Measurements from ENCODE around the gene KAT7. TPM values are rescaled to one million over a fixed set of nuclear protein-coding genes. Genes with fewer than 3 reads are reported as not detected.

KAT7 gene
- polyA plus RNA-seq, 2 donors = 5.7 to 11.8 TPM

DNA sequence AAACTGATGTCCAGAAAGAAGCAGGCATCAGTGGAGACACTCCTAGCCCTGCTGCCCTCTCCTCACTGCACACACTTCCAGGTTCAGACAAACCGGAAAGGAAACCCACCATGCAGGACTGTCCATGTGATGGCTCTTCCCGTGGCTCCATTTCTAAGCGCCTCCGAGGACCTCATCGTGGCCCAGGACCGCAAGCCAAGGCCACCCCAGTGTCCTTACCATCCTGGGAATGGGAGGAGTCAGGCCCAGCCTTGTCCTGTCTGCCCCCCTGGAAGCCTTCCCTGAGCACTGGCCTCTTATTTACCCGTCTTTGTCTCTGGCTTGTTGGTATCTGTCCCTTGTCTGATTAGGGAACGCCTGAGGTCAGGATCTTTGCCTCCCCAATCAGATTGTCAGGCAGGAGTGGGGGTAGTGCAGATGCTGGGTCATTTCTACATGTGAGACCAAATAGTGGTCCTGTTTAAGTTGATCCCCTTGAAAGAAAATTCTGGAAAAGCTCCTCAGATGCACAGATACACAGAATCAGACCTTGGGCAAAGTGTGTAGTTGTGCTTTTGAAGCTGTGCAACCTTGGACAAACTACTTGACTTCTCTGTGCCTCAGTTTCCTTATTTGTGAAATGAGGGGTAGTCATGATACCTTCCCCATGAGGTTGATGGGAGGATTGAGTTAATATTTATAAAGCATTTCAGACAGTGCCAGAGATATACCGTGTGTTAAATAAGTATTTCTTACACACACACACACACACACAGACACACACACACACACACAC lies 58.6 kb downstream of the KAT7 start:
- WGBS, 2 donors = 69 to 74% methylated on average over 9 of the region's 9 CpGs
- no peak overlapping the region for H3K27ac ChIP-seq (ENCODE audit: low read depth in 2 of 2, low read length in 1 of 2)
- no peak overlapping the region for H3K4me3 ChIP-seq (ENCODE audit: low read depth in 1 of 2, low read length in 2 of 2)
- no peaks in the 10 kb centered on the region for H3K36me3 ChIP-seq (ENCODE audit: control insufficient read depth in 2 of 2, insufficient read depth in 2 of 2, low read length in 1 of 2)
- H3K27me3 ChIP-seq (ENCODE audit: control insufficient read depth in 1 of 2, insufficient read depth in 2 of 2, low read length in 2 of 2) = no peaks in the 10 kb centered on the region
- no peaks in the 10 kb centered on the region for H3K9me3 ChIP-seq (ENCODE audit: control insufficient read depth in 2 of 2, insufficient read depth in 1 of 2, low read depth in 1 of 2, low read length in 1 of 2)
- peaks cover 0 to 3% of the 10 kb centered on the region in 2 donors for H3K4me1 ChIP-seq (ENCODE audit: control insufficient read depth in 2 of 2, insufficient read depth in 2 of 2, low read length in 1 of 2)

DNA sequence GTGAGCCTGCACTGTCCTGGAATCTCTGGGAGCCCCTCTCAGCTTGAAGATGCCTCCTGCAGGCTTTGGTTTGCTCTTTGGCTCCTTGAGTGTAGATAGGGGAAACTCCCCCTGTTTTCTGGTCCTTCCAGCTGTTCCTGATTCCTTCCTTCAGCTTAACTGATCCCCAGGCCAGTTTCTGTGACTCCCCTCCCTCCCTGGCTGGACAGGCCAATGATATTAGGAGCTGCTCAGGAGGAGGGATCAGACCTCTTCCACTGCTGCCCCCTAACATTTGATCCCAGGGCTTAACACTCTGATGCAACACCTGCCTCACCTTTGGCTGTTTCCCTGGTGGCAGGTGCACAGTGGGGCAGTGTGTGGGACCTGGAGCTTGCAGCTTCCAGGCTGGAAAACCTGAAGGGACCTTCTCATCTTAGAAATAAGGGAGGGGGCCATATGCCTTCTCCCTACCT lies 59.6 kb downstream of the KAT7 start, which contains the start of gene TAC4:
Gene TAC4, minus strand, starts transcription at position 51 of the 455 bp plus-strand sequence. CDS start 52 bp downstream, outside the sequence.
- H3K9me3 ChIP-seq (ENCODE audit: control insufficient read depth in 2 of 2, insufficient read depth in 1 of 2, low read depth in 1 of 2, low read length in 1 of 2) = no peaks in the 10 kb centered on the region
- no peaks in the 10 kb centered on the region for H3K27me3 ChIP-seq (ENCODE audit: control insufficient read depth in 1 of 2, insufficient read depth in 2 of 2, low read length in 2 of 2)
- H3K36me3 ChIP-seq (ENCODE audit: control insufficient read depth in 2 of 2, insufficient read depth in 2 of 2, low read length in 1 of 2) = no peaks in the 10 kb centered on the region
- no peak within 1 kb of the TSS for H3K27ac ChIP-seq (ENCODE audit: low read depth in 2 of 2, low read length in 1 of 2)
- H3K4me3 ChIP-seq (ENCODE audit: low read depth in 1 of 2, low read length in 2 of 2) = no peak within 1 kb of the TSS
- peaks cover 0 to 3% of the 10 kb centered on the region in 2 donors for H3K4me1 ChIP-seq (ENCODE audit: control insufficient read depth in 2 of 2, insufficient read depth in 2 of 2, low read length in 1 of 2)

DNA sequence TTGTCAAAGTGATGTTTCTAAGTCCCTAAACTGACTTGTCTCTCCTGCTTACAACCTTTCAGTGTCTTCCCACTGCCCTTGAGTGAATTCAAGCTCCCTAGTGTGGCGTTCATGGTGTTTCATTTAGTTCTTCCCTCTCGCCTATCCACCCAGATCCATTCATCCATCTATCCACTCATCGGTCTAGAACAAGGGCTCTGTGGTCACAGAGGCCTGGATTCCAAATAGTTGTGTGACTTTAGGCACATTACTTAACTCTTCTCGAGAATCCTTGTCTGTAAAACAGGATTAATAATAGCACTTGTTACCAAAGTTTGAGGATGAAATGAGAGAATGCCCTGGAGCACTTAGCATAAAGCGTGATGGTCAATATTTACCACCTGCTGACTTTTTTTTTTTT lies 60.3 kb downstream of the KAT7 start:
- Histone ChIP-seq H3K4me3 (ENCODE audit: low read depth in 1 of 2, low read length in 2 of 2) (no peak overlapping the region), H3K9me3 (ENCODE audit: control insufficient read depth in 2 of 2, insufficient read depth in 1 of 2, low read depth in 1 of 2, low read length in 1 of 2) (no peaks in the 10 kb centered on the region), H3K4me1 (ENCODE audit: control insufficient read depth in 2 of 2, insufficient read depth in 2 of 2, low read length in 1 of 2) (peaks cover 0 to 3% of the 10 kb centered on the region in 2 donors), H3K27me3 (ENCODE audit: control insufficient read depth in 1 of 2, insufficient read depth in 2 of 2, low read length in 2 of 2) (no peaks in the 10 kb centered on the region), H3K27ac (ENCODE audit: low read depth in 2 of 2, low read length in 1 of 2) (no peak overlapping the region), H3K36me3 (ENCODE audit: control insufficient read depth in 2 of 2, insufficient read depth in 2 of 2, low read length in 1 of 2) (no peaks in the 10 kb centered on the region)
- 83 to 84% methylated on average over 5 of the region's 5 CpGs for WGBS, 2 donors

DNA sequence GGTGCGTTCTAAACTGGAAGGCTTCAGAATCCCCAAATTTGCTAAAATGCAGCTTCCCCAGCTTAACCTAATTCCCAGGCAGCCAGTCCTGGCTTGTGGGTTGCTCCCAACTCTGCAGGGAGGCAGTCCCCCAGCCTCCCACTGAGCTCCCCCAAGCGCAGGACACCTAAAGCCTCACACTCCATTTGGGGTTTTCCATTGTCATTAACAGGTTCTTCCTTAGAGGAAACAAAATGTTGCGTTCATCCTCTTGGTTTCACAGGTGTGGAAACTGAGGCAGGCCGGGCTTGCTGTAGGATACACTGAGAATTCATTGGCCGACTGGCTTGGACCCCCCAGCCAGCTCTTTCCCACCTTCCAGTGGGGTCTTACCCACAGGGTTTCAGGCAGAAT lies 61.7 kb downstream of the KAT7 start:
- 88 to 91% methylated on average over 5 of the region's 5 CpGs for WGBS, 2 donors
- no peaks in the 10 kb centered on the region for H3K27me3 ChIP-seq (ENCODE audit: control insufficient read depth in 1 of 2, insufficient read depth in 2 of 2, low read length in 2 of 2)

DNA sequence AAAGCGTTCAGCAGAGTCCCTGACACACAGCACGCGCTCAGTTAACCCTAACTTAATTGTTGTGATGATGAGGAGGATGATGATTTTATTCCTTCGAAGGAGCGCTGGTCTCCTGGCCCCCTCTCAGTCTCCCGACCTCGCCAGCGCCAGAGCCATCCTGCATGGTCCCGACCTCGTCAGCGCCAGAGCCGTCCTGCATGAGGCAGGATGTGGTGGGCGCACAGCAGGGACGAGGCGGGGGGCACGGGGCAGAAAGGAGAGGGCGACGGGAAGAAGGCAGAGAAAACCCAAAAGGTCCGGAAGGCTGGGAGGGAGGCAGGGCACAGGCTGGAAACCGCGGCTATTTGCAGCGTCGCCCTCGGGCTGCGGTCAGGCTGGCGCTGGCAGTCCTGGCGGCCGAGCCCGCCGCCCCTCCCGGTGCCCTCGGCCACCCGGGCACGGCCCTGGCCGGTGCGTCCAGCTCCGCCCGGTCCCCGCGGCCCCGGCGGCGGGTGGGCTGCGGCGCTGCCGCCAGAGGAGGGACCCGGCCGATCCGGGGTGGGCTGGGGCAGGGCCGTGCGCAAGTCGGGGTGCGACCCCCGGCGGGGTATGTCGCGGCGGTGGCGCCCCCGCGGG lies 62.4 kb downstream of the KAT7 start:
- Histone ChIP-seq H3K27me3 (ENCODE audit: control insufficient read depth in 1 of 2, insufficient read depth in 2 of 2, low read length in 2 of 2) (no peaks in the 10 kb centered on the region), H3K4me3 (ENCODE audit: low read depth in 1 of 2, low read length in 2 of 2) (peak overlapping the region; percentile 48 to 74), H3K27ac (ENCODE audit: low read depth in 2 of 2, low read length in 1 of 2) (peak overlapping the region in 1 of 2 donors; percentile 22), H3K36me3 (ENCODE audit: control insufficient read depth in 2 of 2, insufficient read depth in 2 of 2, low read length in 1 of 2) (no peaks in the 10 kb centered on the region), H3K4me1 (ENCODE audit: control insufficient read depth in 2 of 2, insufficient read depth in 2 of 2, low read length in 1 of 2) (peaks cover 0 to 3% of the 10 kb centered on the region in 2 donors), H3K9me3 (ENCODE audit: control insufficient read depth in 2 of 2, insufficient read depth in 1 of 2, low read depth in 1 of 2, low read length in 1 of 2) (no peaks in the 10 kb centered on the region)
- 3 to 5% methylated on average over 43 to 61 of the region's 61 CpGs for whole genome bisulfite sequencing, 2 donors

More for the DNA sequence above, 61.7 kb downstream of the KAT7 start:
- no peak overlapping the region for H3K27ac ChIP-seq (ENCODE audit: low read depth in 2 of 2, low read length in 1 of 2)
- no peaks in the 10 kb centered on the region for H3K36me3 ChIP-seq (ENCODE audit: control insufficient read depth in 2 of 2, insufficient read depth in 2 of 2, low read length in 1 of 2)
- H3K4me1 ChIP-seq (ENCODE audit: control insufficient read depth in 2 of 2, insufficient read depth in 2 of 2, low read length in 1 of 2) = peaks cover 0 to 3% of the 10 kb centered on the region in 2 donors
- no peaks in the 10 kb centered on the region for H3K9me3 ChIP-seq (ENCODE audit: control insufficient read depth in 2 of 2, insufficient read depth in 1 of 2, low read depth in 1 of 2, low read length in 1 of 2)
- H3K4me3 ChIP-seq (ENCODE audit: low read depth in 1 of 2, low read length in 2 of 2) = no peak overlapping the region

DNA sequence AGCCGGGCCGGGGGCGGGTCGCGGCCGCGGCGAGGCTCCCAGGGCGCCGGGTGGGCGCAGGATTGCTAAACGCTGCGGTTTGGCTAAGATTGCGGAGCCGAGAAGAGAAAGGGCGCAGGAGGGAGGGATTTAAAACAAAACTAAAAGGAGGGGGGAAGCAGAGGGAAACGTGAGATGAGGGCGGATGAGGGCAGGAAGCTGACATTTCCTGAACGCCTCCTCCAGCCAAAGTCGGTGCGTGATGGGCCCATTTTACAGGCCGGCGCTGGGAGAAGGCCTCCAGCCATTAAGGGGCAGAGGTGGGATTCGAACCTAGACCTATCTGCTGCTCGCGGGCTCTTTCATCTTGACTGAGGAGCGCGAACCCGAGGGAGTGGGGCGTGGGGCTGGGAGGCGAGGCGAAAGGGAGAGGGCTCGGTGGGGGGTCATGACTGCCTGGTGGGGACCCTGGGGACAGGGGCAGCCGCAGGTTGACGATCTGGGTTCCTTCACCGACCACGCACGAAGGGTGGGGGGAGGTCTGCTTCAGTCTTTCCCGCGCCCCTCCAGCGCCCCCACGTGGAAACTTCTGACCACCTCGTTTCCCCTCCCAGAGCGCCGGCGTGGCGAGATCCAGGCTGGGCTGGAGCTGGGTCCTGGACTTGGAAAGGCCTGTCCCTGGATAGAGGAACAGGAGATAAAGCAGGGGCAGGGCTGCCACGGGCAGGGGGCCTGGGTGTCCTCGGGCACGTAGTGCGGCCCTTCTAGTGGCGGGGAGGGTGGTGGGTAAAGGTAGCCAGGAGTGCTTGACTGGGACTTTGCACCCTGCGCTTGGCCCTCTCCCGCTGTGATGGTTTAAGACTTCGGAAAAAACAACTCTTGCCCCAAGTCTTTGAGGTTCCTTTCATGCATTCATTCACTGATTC lies 63.2 kb downstream of the KAT7 start:
- H3K9me3 ChIP-seq (ENCODE audit: control insufficient read depth in 2 of 2, insufficient read depth in 1 of 2, low read depth in 1 of 2, low read length in 1 of 2) = no peaks in the 10 kb centered on the region
- H3K27ac ChIP-seq (ENCODE audit: low read depth in 2 of 2, low read length in 1 of 2) = peak overlapping the region in 1 of 2 donors; percentile 22
- WGBS, 2 donors = 6 to 7% methylated on average over 48 to 55 of the region's 55 CpGs
- peak overlapping the region; percentile 48 to 74 for H3K4me3 ChIP-seq (ENCODE audit: low read depth in 1 of 2, low read length in 2 of 2)
- no peaks in the 10 kb centered on the region for H3K27me3 ChIP-seq (ENCODE audit: control insufficient read depth in 1 of 2, insufficient read depth in 2 of 2, low read length in 2 of 2)
- H3K36me3 ChIP-seq (ENCODE audit: control insufficient read depth in 2 of 2, insufficient read depth in 2 of 2, low read length in 1 of 2) = no peaks in the 10 kb centered on the region
- peaks cover 0 to 3% of the 10 kb centered on the region in 2 donors for H3K4me1 ChIP-seq (ENCODE audit: control insufficient read depth in 2 of 2, insufficient read depth in 2 of 2, low read length in 1 of 2)

DNA sequence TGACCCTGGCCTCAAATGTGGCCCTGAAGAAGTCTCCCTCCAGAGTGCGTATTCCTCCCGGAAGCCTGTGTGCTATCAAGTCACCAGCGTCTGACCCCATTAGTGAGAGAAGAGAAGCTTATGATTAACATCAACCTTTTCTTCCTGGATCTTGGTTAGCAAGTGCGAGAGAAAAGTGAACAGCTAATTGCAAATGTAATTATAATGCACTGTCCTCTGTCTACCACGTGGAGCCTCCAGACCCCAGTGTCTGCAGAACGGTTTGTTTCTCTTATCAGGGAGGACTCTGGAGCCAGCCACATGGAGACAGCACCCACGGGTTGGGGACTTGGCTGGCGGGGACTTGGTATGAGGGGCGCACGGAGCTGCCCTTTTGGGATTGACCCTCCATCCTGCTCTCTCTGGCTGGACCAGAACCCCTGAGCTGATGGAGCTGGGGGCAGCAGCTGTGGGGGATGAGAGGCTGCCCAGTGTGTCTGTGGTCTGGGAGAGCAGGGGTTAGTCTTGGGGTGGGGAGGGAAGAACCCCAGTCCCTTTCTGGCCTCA lies 65.1 kb downstream of the KAT7 start:
- WGBS, 2 donors = 77 to 80% methylated on average over 10 of the region's 10 CpGs
- Histone ChIP-seq H3K9me3 (ENCODE audit: control insufficient read depth in 2 of 2, insufficient read depth in 1 of 2, low read depth in 1 of 2, low read length in 1 of 2) (no peaks in the 10 kb centered on the region), H3K4me3 (ENCODE audit: low read depth in 1 of 2, low read length in 2 of 2) (no peak overlapping the region), H3K27me3 (ENCODE audit: control insufficient read depth in 1 of 2, insufficient read depth in 2 of 2, low read length in 2 of 2) (no peaks in the 10 kb centered on the region), H3K27ac (ENCODE audit: low read depth in 2 of 2, low read length in 1 of 2) (no peak overlapping the region), H3K36me3 (ENCODE audit: control insufficient read depth in 2 of 2, insufficient read depth in 2 of 2, low read length in 1 of 2) (no peaks in the 10 kb centered on the region), H3K4me1 (ENCODE audit: control insufficient read depth in 2 of 2, insufficient read depth in 2 of 2, low read length in 1 of 2) (peaks cover 0 to 3% of the 10 kb centered on the region in 2 donors)

DNA sequence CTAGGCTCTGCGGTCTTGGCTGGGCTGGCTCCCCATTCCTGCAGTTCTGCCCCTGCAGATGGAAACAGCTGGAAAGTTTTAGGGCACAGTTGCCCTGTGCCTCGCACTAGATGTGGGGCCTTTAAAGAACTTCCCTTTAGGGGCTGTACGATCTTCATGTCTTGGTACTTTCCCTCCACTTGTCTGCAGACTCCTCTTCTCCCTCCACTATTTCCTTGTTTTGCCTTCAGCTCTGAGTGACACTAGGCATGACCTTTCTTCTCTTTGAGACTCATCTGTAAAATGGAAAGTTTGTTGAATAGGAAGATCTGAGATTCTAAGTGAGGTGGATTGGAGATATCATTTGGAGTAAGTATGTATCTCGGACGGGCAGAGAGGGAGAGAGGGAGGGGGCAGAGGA lies 65.6 kb downstream of the KAT7 start:
- WGBS, 2 donors = 86 to 89% methylated on average over 5 of the region's 5 CpGs
- H3K27ac ChIP-seq (ENCODE audit: low read depth in 2 of 2, low read length in 1 of 2) = no peak overlapping the region
- no peaks in the 10 kb centered on the region for H3K27me3 ChIP-seq (ENCODE audit: control insufficient read depth in 1 of 2, insufficient read depth in 2 of 2, low read length in 2 of 2)
- H3K9me3 ChIP-seq (ENCODE audit: control insufficient read depth in 2 of 2, insufficient read depth in 1 of 2, low read depth in 1 of 2, low read length in 1 of 2) = no peaks in the 10 kb centered on the region
- H3K4me1 ChIP-seq (ENCODE audit: control insufficient read depth in 2 of 2, insufficient read depth in 2 of 2, low read length in 1 of 2) = peaks cover 0 to 3% of the 10 kb centered on the region in 2 donors
- no peak overlapping the region for H3K4me3 ChIP-seq (ENCODE audit: low read depth in 1 of 2, low read length in 2 of 2)
- H3K36me3 ChIP-seq (ENCODE audit: control insufficient read depth in 2 of 2, insufficient read depth in 2 of 2, low read length in 1 of 2) = no peaks in the 10 kb centered on the region

DNA sequence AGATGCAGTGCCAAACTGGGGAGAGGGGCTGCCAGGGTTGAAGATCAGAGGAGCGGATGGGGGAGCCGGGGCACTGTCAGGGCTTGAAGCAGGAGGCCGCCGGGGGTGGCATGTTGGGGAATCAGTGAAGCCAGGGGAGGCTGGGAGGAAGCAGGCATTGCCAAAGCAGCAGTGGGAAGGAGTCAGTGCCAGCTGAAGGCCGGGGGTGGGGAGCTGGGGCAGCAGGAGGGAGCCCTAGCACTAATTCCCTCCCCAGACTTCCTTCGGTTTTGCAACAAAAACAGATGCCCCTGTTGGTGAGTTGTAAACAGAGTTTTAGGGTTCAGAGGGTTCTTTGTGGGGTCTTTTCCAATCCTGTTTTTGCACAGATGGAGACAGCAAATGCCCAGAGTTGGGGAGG lies 70.3 kb downstream of the KAT7 start:
- WGBS, 2 donors = 25 to 34% methylated on average over 6 of the region's 6 CpGs
- Histone ChIP-seq H3K36me3 (ENCODE audit: control insufficient read depth in 2 of 2, insufficient read depth in 2 of 2, low read length in 1 of 2) (no peaks in the 10 kb centered on the region), H3K4me1 (ENCODE audit: control insufficient read depth in 2 of 2, insufficient read depth in 2 of 2, low read length in 1 of 2) (peaks cover 0 to 2% of the 10 kb centered on the region in 2 donors), H3K27me3 (ENCODE audit: control insufficient read depth in 1 of 2, insufficient read depth in 2 of 2, low read length in 2 of 2) (no peaks in the 10 kb centered on the region), H3K4me3 (ENCODE audit: low read depth in 1 of 2, low read length in 2 of 2) (no peak overlapping the region), H3K27ac (ENCODE audit: low read depth in 2 of 2, low read length in 1 of 2) (no peak overlapping the region), H3K9me3 (ENCODE audit: control insufficient read depth in 2 of 2, insufficient read depth in 1 of 2, low read depth in 1 of 2, low read length in 1 of 2) (no peaks in the 10 kb centered on the region)

All from esophagus (tissue), 2 donors.